Upper lobe of right lung (tissue), 1 donor: Measurements from ENCODE around the gene CD46. TPM values are rescaled to one million over a fixed set of nuclear protein-coding genes. Genes with fewer than 3 reads are reported as not detected.

Experiments
- ATAC-seq: fragments of 200-7000 bp; cut with Tn5 transposase; one replicate; pipeline ENCODE4 v1.9.1; 2020; ENCODE audit warnings: mild to moderate bottlenecking, moderate library complexity
- DNase-seq: peaks from one replicate; pipeline ENCODE4 v3.0.0-alpha.2; 2020
- H3K27ac ChIP-seq: fragments of 200-600 bp; one replicate; pipeline ENCODE4 v1.8.0; 2022
- H3K27me3 ChIP-seq: fragments of 200-600 bp; one replicate; pipeline ENCODE4 v1.8.0; 2022; ENCODE audit warnings: mild to moderate bottlenecking
- H3K36me3 ChIP-seq: fragments of 200-600 bp; one replicate; pipeline ENCODE4 v1.8.0; 2022
- H3K4me1 ChIP-seq: fragments of 200-600 bp; one replicate; pipeline ENCODE4 v1.8.0; 2022
- H3K4me3 ChIP-seq: fragments of 200-600 bp; one replicate; pipeline ENCODE4 v1.8.0; 2022; ENCODE audit warnings: mild to moderate bottlenecking
- H3K9me3 ChIP-seq: fragments of 200-600 bp; one replicate; pipeline ENCODE4 v1.8.0; 2022
- intact Hi-C: fragments of 100-400 bp; cut with DNase I; formaldehyde crosslinking; loops from one replicate; pipeline ENCODE4 v1.11.0; 2022
- total RNA-seq: library from RNA; stranded (reverse); fragmentation: NEBNext Ultra II Directional; extraction: Animal tissue kit (Norgen Biotek cat#: 25700); gene quantifications from one replicate; pipeline ENCODE4 v1.2.1, GENCODE V29; 2021
- TF ChIP-seq, protein P1 (sequence below): fragments of 200-600 bp; IDR thresholded peaks from one replicate; pipeline ENCODE4 v1.8.0; 2022; ENCODE audit warnings: antibody characterized with exemption
- donor health status: DM: no; HTN: yes; CAD: no; lungs with severe emphysema.

The CD46 gene
- total RNA-seq, 1 donor from 2014 or later, result 335 TPM

DNA sequence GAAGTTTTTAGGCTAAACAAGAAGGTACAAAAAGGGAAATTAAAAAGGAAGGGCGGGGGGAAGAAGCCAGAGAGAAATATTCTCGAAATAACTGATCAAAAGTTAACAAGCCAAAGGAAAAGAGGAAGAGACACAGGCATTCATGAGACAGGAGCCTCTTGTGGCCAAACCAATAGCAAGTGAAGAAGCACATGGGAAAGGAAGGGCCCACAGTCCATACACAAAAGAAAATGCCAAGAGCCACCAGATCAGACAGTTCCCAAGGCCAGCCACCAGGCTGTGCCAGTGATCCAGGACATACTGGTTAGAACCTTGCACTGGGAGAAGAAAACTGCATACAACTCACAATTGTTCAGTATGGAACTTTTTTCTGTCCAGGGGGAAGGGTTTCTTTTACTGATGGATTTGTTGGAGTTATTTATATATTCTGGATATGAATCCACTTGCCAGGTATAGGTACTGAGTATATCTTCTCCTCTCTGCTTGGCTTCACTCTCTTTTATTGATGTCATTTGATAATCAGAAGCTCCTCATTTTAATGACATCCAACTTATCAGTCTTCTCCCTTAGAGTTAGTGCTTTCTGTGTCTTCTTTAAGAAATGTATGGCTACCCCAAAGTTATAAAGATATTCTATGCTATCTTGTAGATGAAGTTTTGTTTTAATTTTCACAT is 76.8 kb downstream of the CD46 start:
- H3K27me3 ChIP-seq, result no peaks in the 10 kb centered on the region
- no peaks in the 10 kb centered on the region for H3K9me3 ChIP-seq
- H3K4me1 ChIP-seq, result peaks cover 84% of the 10 kb centered on the region
- intact Hi-C loops, result loop anchor here (10.0 kb wide), 1 partner anchor 136 kb away; no protein-coding TSS in a partner anchor
- TF ChIP-seq, protein P1, sequence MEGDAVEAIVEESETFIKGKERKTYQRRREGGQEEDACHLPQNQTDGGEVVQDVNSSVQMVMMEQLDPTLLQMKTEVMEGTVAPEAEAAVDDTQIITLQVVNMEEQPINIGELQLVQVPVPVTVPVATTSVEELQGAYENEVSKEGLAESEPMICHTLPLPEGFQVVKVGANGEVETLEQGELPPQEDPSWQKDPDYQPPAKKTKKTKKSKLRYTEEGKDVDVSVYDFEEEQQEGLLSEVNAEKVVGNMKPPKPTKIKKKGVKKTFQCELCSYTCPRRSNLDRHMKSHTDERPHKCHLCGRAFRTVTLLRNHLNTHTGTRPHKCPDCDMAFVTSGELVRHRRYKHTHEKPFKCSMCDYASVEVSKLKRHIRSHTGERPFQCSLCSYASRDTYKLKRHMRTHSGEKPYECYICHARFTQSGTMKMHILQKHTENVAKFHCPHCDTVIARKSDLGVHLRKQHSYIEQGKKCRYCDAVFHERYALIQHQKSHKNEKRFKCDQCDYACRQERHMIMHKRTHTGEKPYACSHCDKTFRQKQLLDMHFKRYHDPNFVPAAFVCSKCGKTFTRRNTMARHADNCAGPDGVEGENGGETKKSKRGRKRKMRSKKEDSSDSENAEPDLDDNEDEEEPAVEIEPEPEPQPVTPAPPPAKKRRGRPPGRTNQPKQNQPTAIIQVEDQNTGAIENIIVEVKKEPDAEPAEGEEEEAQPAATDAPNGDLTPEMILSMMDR, result peak; percentile 91
- no peaks in the 10 kb centered on the region for H3K36me3 ChIP-seq
- peak; percentile 73 for ATAC-seq
- H3K27ac ChIP-seq, result peak overlapping the region; percentile 98
- H3K4me3 ChIP-seq, result no peak overlapping the region
- DNase-seq, result peak; percentile 85

DNA sequence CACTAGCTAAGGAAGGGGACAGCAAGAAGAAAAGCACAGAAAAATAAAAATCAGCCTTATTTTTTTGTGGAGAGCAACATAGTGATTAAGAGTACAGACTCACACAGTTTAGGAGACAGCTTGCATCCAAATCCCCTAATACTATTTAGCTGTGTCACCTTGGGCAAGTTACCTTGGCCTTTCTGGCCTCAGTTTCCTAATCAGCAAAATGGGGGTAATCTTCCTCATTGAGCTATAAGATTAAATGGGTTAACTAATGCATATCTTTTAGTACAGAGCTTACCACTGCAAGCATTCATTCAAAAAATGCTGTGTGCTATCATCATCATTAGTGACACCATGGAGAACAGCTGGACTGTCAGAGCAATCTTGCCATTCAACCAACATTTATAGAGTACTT is 77.7 kb downstream of the CD46 start:
- intact Hi-C loops, result loop anchor here (10.0 kb wide), 1 partner anchor 135 kb away; no protein-coding TSS in a partner anchor
- H3K9me3 ChIP-seq, result no peaks in the 10 kb centered on the region
- no peaks in the 10 kb centered on the region for H3K36me3 ChIP-seq
- DNase-seq (no peak), ATAC-seq (no peak)
- peak overlapping the region; percentile 98 for H3K27ac ChIP-seq
- H3K4me3 ChIP-seq, result no peak overlapping the region
- no peaks in the 10 kb centered on the region for H3K27me3 ChIP-seq
- TF ChIP-seq, protein P1, result no peak
- H3K4me1 ChIP-seq, result peaks cover 83% of the 10 kb centered on the region

DNA sequence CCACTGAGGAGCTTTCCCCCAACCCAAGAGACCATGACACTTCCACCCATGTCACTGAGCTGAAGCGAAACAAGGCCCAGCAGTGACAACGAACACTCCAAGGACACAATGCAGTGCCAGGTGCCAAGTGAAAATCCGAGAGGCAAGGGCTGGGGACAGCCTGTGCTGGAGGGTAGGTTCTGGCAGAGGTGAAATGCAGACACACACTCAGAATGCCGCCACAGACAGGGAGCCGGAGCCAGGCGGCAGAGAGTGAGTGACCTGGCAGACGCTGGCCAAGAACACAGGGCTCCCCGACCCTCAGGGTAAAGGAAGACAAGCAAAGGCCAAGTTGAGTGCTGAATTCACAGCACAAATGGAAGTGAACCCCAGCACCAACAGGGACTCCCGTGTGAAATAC is 78.9 kb downstream of the CD46 start:
- H3K27ac ChIP-seq, result peak overlapping the region; percentile 55
- TF ChIP-seq, protein P1, result no peak
- no peak overlapping the region for H3K4me3 ChIP-seq
- intact Hi-C loops, result loop anchor here (5.0 kb wide), 1 partner anchor 37 kb away; no protein-coding TSS in a partner anchor
- peaks cover 71% of the 10 kb centered on the region for H3K4me1 ChIP-seq
- no peaks in the 10 kb centered on the region for H3K9me3 ChIP-seq
- ATAC-seq (no peak), DNase-seq (peak; percentile 61)
- no peaks in the 10 kb centered on the region for H3K27me3 ChIP-seq
- H3K36me3 ChIP-seq, result peaks cover 5% of the 10 kb centered on the region

DNA sequence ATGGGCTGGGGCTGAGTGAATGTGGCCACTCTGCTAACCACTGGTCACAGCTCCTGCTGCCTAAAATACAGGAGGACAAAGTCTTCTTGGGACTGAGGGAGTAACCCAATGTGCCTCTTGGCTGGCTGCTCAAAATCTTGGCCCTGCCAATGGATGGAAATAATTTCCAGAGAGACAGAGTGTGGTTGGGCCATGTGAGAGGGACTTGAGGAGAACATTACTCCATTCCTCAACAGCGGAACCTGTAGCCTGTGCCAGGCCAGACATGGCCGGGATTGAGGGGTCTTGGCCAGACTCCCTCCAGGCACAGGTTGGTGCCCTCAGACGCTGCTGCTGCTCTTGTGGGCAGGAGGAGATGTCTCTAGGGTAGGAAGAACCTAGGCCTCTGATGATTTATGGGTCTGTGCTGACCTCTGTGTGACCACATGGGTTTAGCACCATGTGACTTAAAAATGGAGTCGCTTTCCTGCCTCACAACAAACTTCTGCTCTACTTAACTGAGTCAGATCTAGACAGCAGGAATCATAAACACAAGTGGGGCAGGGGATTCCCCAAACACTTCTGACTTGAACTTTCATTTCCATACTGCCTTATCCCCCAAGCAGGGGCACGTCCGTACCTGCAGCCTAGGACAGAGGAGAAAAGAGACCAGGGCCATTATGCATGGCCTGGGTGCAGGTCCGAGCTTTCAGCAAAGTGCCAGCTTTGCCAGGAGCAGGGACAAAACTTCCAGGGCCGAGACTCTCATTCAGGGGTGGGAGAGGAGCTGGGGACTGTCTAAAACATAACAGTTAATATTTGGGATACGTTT is 79.9 kb downstream of the CD46 start:
- H3K36me3 ChIP-seq, result peaks cover 5% of the 10 kb centered on the region
- TF ChIP-seq, protein P1, result no peak
- no peaks in the 10 kb centered on the region for H3K27me3 ChIP-seq
- H3K4me1 ChIP-seq, result peaks cover 65% of the 10 kb centered on the region
- H3K27ac ChIP-seq, result peak overlapping the region; percentile 55
- no peaks in the 10 kb centered on the region for H3K9me3 ChIP-seq
- ATAC-seq (peak; percentile 13), DNase-seq (no peak)
- intact Hi-C loops, result loop anchor here (5.0 kb wide), 1 partner anchor 36 kb away; no protein-coding TSS in a partner anchor
- no peak overlapping the region for H3K4me3 ChIP-seq

DNA sequence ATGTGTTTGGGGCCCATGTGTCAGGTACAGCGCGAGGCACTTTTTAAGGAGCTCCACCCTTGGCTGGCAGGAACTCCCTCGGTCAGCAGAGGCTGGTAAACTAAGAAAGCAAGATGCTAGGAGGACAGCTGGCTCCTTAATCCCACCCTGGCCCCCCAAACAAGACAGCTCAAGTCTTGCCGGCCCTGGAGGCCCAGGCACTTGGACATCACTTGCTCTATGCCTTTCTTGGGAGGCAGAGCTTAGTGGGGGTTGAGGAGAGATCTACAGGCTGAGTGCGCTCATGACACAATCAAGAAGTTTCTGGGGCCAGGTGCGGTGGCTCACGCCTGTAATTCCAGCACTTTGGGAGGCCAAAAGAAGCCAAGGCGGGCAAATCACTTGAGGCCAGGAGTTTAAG is 80.9 kb downstream of the CD46 start:
- Histone ChIP-seq H3K27me3 (no peaks in the 10 kb centered on the region), H3K4me3 (no peak overlapping the region), H3K4me1 (peaks cover 63% of the 10 kb centered on the region), H3K36me3 (peaks cover 5% of the 10 kb centered on the region), H3K27ac (peak overlapping the region; percentile 12), H3K9me3 (no peaks in the 10 kb centered on the region)
- intact Hi-C loops, result loop anchor here (5.0 kb wide), 1 partner anchor 35 kb away; no protein-coding TSS in a partner anchor
- TF ChIP-seq, protein P1, result no peak
- DNase-seq, result no peak
- no peak for ATAC-seq
